Trophoblast cell (in vitro differentiated cells and primary cell): ENCODE results near the gene C3AR1.
A peak's percentile ranks its signal among the peaks of the same experiment; 100 is the strongest.
"Not testable (repeated sequence)": the region's sequence is repeated elsewhere in the genome, so short reads cannot be mapped to it uniquely, and the experiment has no call there.

Experiments
- DNase-seq, 2 donors: peaks; one replicate each; pipeline ENCODE4 v3.0.0-alpha.2; 2016
- H2AFZ ChIP-seq: 2 replicates; pipeline ENCODE4 v1.6.1; 2013; ENCODE audit warnings: low read length, moderate library complexity, mild to moderate bottlenecking; ENCODE audit not compliant: insufficient read depth, poor library complexity
- H2AK5ac ChIP-seq: 2 replicates; pipeline ENCODE4 v1.6.1; 2013; ENCODE audit warnings: mild to moderate bottlenecking, low read length
- H2BK120ac ChIP-seq: 2 replicates; pipeline ENCODE4 v1.6.1; 2013; ENCODE audit warnings: low read length, mild to moderate bottlenecking, moderate library complexity; ENCODE audit not compliant: insufficient read depth, poor library complexity
- H2BK12ac ChIP-seq: 2 replicates; pipeline ENCODE4 v1.6.1; 2013; ENCODE audit warnings: mild to moderate bottlenecking, low read length, moderate library complexity
- H2BK5ac ChIP-seq: 2 replicates; pipeline ENCODE4 v1.6.1; 2013; ENCODE audit warnings: low read length, low read depth, moderate library complexity, mild to moderate bottlenecking; ENCODE audit not compliant: poor library complexity
- H3K14ac ChIP-seq: 2 replicates; pipeline ENCODE4 v1.6.1; 2013; ENCODE audit warnings: mild to moderate bottlenecking, low read length
- H3K18ac ChIP-seq: 2 replicates; pipeline ENCODE4 v1.6.1; 2013; ENCODE audit warnings: mild to moderate bottlenecking, low read length
- H3K23ac ChIP-seq: 2 replicates; pipeline ENCODE4 v1.6.1; 2013; ENCODE audit warnings: low read length
- H3K27ac ChIP-seq: 2 replicates; pipeline ENCODE4 v1.5.1; 2013; ENCODE audit warnings: low read depth, mild to moderate bottlenecking, inconsistent platforms, low read length, moderate library complexity
- H3K27me3 ChIP-seq: 2 replicates; pipeline ENCODE4 v1.6.1; 2013; ENCODE audit warnings: inconsistent platforms, mild to moderate bottlenecking, low read length, moderate library complexity; ENCODE audit not compliant: insufficient read depth
- H3K36me3 ChIP-seq, 2 experiments: 1 replicate in 1 of 2; 2 replicates in 1 of 2; pipeline ENCODE4 v1.6.1; 2013; ENCODE audit warnings: low read length in 2 of 2, mild to moderate bottlenecking in 2 of 2, moderate library complexity in 1 of 2; ENCODE audit not compliant: insufficient read depth in 2 of 2, control insufficient read depth in 1 of 2
- H3K4ac ChIP-seq: 2 replicates; pipeline ENCODE4 v1.6.1; 2013; ENCODE audit warnings: low read depth, mild to moderate bottlenecking, low read length, moderate library complexity
- H3K4me1 ChIP-seq, 2 experiments: 1 replicate in 1 of 2; 2 replicates in 1 of 2; pipeline ENCODE4 v1.6.1; 2013; ENCODE audit warnings: low read length in 2 of 2, mild to moderate bottlenecking in 2 of 2, moderate library complexity in 1 of 2; ENCODE audit not compliant: insufficient read depth in 2 of 2, control insufficient read depth in 1 of 2
- H3K4me2 ChIP-seq: 2 replicates; pipeline ENCODE4 v1.6.1; 2013; ENCODE audit warnings: inconsistent platforms, mild to moderate bottlenecking, low read length, moderate library complexity
- H3K4me3 ChIP-seq: 2 replicates; pipeline ENCODE4 v1.5.1; 2013; ENCODE audit warnings: mild to moderate bottlenecking, low read depth, low read length, inconsistent platforms
- H3K79me1 ChIP-seq: one replicate; pipeline ENCODE4 v1.6.1; 2013; ENCODE audit warnings: low read length
- H3K79me2 ChIP-seq: 2 replicates; pipeline ENCODE4 v1.6.1; 2013; ENCODE audit warnings: low read length, mild to moderate bottlenecking; ENCODE audit not compliant: control insufficient read depth, insufficient read depth, poor library complexity
- H3K9ac ChIP-seq: 2 replicates; pipeline ENCODE4 v1.6.1; 2013; ENCODE audit warnings: mild to moderate bottlenecking, low read length
- H3K9me3 ChIP-seq: 2 replicates; pipeline ENCODE4 v1.6.1; 2013; ENCODE audit warnings: low read depth, mild to moderate bottlenecking, control low read depth, inconsistent platforms, low read length; ENCODE audit not compliant: insufficient read depth
- H4K12ac ChIP-seq: 2 replicates; pipeline ENCODE4 v1.6.1; 2013; ENCODE audit warnings: low read depth, mild to moderate bottlenecking, low read length, moderate library complexity
- H4K8ac ChIP-seq: 2 replicates; pipeline ENCODE4 v1.6.1; 2013; ENCODE audit warnings: low read depth, mild to moderate bottlenecking, low read length, moderate library complexity
- H4K91ac ChIP-seq: one replicate; pipeline ENCODE4 v1.6.1; 2013; ENCODE audit warnings: low read depth, mild to moderate bottlenecking, low read length, moderate library complexity
- WGBS: extraction: QIAGEN DNeasy Blood & Tissue Kit; methylation state at CpG from one replicate; pipeline ENCODE4 v1.1.7; 2013; ENCODE audit warnings: missing lambda C conversion rate; ENCODE audit not compliant: insufficient read length, insufficient coverage; ENCODE audit errors: extremely low coverage; 5-methylcytosine and 5-hydroxymethylcytosine counted together

C3AR1 gene

DNA sequence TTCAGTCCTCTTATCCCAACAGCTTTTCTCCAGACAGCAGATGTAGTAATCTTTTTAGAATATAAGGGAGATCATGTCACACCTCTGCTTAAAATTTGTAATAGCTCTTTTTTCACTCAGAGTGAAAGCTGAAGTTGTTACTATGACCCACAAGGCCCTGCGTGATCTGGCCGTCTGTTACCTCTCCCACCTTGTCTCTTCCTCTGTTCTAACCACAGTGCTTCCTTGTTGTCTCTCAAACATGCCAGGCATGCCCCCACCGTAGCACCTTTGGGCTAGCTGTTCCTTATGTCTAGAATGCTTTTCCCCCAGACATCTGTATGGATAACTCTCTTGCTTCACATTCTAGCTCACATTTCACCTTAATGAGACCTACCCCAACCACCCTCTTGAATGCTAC, 22.4 kb upstream of the C3AR1 start:
- WGBS, result no CpG with 5 or more reads among the region's 3 CpGs
- H3K4ac ChIP-seq, result no peak overlapping the region

DNA sequence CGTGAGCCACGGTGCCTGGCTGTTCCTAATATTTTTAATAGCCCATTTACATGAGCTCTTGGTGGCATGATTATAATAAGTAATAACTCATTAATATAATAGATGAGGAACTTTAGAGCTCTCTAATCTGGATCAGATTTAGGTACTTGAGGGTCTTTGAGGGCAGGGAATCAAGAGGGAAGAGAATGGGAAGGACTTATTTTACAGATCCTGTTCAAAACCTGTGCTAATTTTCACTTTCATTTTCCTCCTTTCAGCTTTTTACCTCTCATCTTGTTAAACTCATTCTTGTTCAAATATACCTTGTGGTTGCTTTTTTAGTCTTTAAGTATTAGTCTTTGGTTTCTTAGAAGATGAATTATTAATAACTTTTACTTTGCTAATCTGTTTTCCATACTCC, 21.5 kb upstream of the C3AR1 start:
- H3K27ac ChIP-seq, result no peak overlapping the region
- H2AK5ac ChIP-seq, result no peak overlapping the region
- H2BK5ac ChIP-seq, result no peak overlapping the region
- H3K14ac ChIP-seq, result no peak overlapping the region
- no peak overlapping the region for H4K91ac ChIP-seq
- H3K4ac ChIP-seq, result no peak overlapping the region
- H2AFZ ChIP-seq, result no peak overlapping the region
- no peak overlapping the region for H4K12ac ChIP-seq
- H3K79me1 ChIP-seq, result no peaks in the 10 kb centered on the region
- H3K79me2 ChIP-seq, result no peaks in the 10 kb centered on the region
- H3K4me1 ChIP-seq, result no peaks in the 10 kb centered on the region
- no peaks in the 10 kb centered on the region for H3K9me3 ChIP-seq
- no CpG with 5 or more reads among the region's 2 CpGs for WGBS
- no peaks in the 10 kb centered on the region for H3K27me3 ChIP-seq
- peaks cover 10 to 17% of the 10 kb centered on the region in 2 experiments for H3K36me3 ChIP-seq
- H4K8ac ChIP-seq, result no peak overlapping the region
- H3K4me3 ChIP-seq, result no peak overlapping the region
- H3K9ac ChIP-seq, result no peak overlapping the region
- H3K4me2 ChIP-seq, result no peak overlapping the region
- DNase-seq, result no peak
- no peak overlapping the region for H3K18ac ChIP-seq
- H2BK12ac ChIP-seq, result no peak overlapping the region
- H3K23ac ChIP-seq, result no peak overlapping the region
- H2BK120ac ChIP-seq, result no peak overlapping the region

More for the DNA sequence above, 22.4 kb upstream of the C3AR1 start:
- no peak for DNase-seq
- Histone ChIP-seq H3K4me1 (no peaks in the 10 kb centered on the region), H4K8ac (no peak overlapping the region), H2BK12ac (no peak overlapping the region), H2BK5ac (no peak overlapping the region), H3K36me3 (peaks cover 15 to 22% of the 10 kb centered on the region in 2 experiments), H3K27ac (no peak overlapping the region), H4K12ac (no peak overlapping the region), H3K79me2 (no peaks in the 10 kb centered on the region), H3K9ac (no peak overlapping the region), H3K9me3 (no peaks in the 10 kb centered on the region), H3K23ac (no peak overlapping the region), H3K79me1 (no peaks in the 10 kb centered on the region), H2AFZ (no peak overlapping the region), H3K4me3 (no peak overlapping the region), H2BK120ac (no peak overlapping the region), H3K18ac (no peak overlapping the region), H2AK5ac (no peak overlapping the region), H3K14ac (no peak overlapping the region), H4K91ac (no peak overlapping the region), H3K4me2 (no peak overlapping the region), H3K27me3 (no peaks in the 10 kb centered on the region)

- not testable (repeated sequence) for H2BK120ac ChIP-seq, H4K12ac ChIP-seq, H2AK5ac ChIP-seq, H3K27ac ChIP-seq, H3K14ac ChIP-seq, H3K4me2 ChIP-seq, H4K91ac ChIP-seq, H3K4ac ChIP-seq, H3K27me3 ChIP-seq, H2AFZ ChIP-seq, H3K79me1 ChIP-seq, H3K36me3 ChIP-seq, H3K4me1 ChIP-seq, H3K4me3 ChIP-seq, H3K9ac ChIP-seq, H2BK5ac ChIP-seq, H4K8ac ChIP-seq, H3K23ac ChIP-seq, H2BK12ac ChIP-seq, H3K79me2 ChIP-seq, H3K18ac ChIP-seq, DNase-seq, H3K9me3 ChIP-seq
- WGBS, result no CpG with 5 or more reads among the region's 3 CpGs
Observed at GRCh38 chr12:8084351-8084750, 18.2 kb upstream of the C3AR1 start.

DNA sequence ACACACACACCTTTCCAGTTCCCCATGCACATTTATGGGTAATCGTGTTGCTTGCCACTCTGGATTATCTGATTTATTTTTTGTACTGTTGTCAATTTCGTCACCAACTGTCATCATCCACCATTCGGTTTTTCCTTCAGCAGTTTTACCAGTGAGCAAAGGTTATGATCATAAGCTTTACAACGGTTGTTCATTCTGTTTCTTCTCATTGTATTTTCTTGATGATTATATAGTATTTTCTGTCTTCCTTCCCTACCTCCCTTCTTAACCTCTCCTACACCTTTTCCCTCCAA, 16.6 kb upstream of the C3AR1 start:
- peak overlapping the region; percentile 95 for H3K4me3 ChIP-seq
- no peak overlapping the region for H3K4ac ChIP-seq
- peaks cover 2 to 3% of the 10 kb centered on the region in 2 experiments for H3K4me1 ChIP-seq
- H4K8ac ChIP-seq, result no peak overlapping the region
- H4K91ac ChIP-seq, result no peak overlapping the region
- H2AFZ ChIP-seq, result no peak overlapping the region
- no peak overlapping the region for H2BK5ac ChIP-seq
- H3K4me2 ChIP-seq, result peak overlapping the region; percentile 76
- no peaks in the 10 kb centered on the region for H3K27me3 ChIP-seq
- peaks cover 0 to 2% of the 10 kb centered on the region in 2 experiments for H3K36me3 ChIP-seq
- H2AK5ac ChIP-seq, result no peak overlapping the region
- DNase-seq, result no peak
- no peak overlapping the region for H4K12ac ChIP-seq
- WGBS, result no CpG with 5 or more reads among the region's 4 CpGs
- H3K23ac ChIP-seq, result no peak overlapping the region
- peaks cover 6% of the 10 kb centered on the region for H3K79me1 ChIP-seq
- no peak overlapping the region for H3K27ac ChIP-seq
- H3K9me3 ChIP-seq, result no peaks in the 10 kb centered on the region
- peaks cover 2% of the 10 kb centered on the region for H3K79me2 ChIP-seq
- no peak overlapping the region for H3K9ac ChIP-seq
- no peak overlapping the region for H2BK12ac ChIP-seq
- no peak overlapping the region for H2BK120ac ChIP-seq
- H3K14ac ChIP-seq, result no peak overlapping the region
- no peak overlapping the region for H3K18ac ChIP-seq
